Esophagus muscularis mucosa (tissue), 4 donors: ENCODE results near the gene BTNL3. TPM values are rescaled to one million over a fixed set of nuclear protein-coding genes. Genes with fewer than 3 reads are reported as not detected.

Source experiments
- DNase-seq: peaks from one replicate; pipeline ENCODE4 v3.0.0-alpha.2; 2017; ENCODE audit errors: extremely low spot score
- H3K27ac ChIP-seq, 4 donors: fragments of 200-600 bp; sonication (generic); replicated peaks in 1 of 4; 1 replicate in 3 of 4; 2 replicates in 1 of 4; pipeline ENCODE4 v1.5.1; 2016 to 2019; ENCODE audit warnings: mild to moderate bottlenecking in 1 of 4
- H3K27me3 ChIP-seq, 4 donors: fragments of 200-600 bp; sonication (generic); one replicate each; pipeline versions ENCODE4 v1.5.1 to v1.6.0; 2016 to 2019
- H3K36me3 ChIP-seq, 4 donors: fragments of 200-600 bp; sonication (generic); one replicate each; pipeline ENCODE4 v1.5.1; 2016 to 2019
- H3K4me1 ChIP-seq, 4 donors: fragments of 200-600 bp; sonication (generic); one replicate each; pipeline ENCODE4 v1.5.1; 2016 to 2019
- H3K4me3 ChIP-seq, 4 donors: fragments of 200-600 bp; sonication (generic); 1 replicate in 2 of 4; 2 replicates in 2 of 4; pipeline ENCODE4 v1.5.1; 2016 to 2019; ENCODE audit warnings: mild to moderate bottlenecking in 4 of 4, moderate library complexity in 1 of 4
- H3K9me3 ChIP-seq, 4 donors: fragments of 200-600 bp; sonication (generic); 1 replicate in 3 of 4; 2 replicates in 1 of 4; pipeline ENCODE4 v1.5.1; 2016 to 2019
- EP300 ChIP-seq: sonication (generic); formaldehyde crosslinking; IDR thresholded peaks from one replicate; pipeline ENCODE4 v1.6.1; 2017; ENCODE audit warnings: antibody characterized with exemption
- POLR2A ChIP-seq: fragments of 450-650 bp; IDR thresholded peaks from one replicate; pipeline ENCODE4 v1.6.1; 2017; ENCODE audit warnings: antibody characterized with exemption, moderate library complexity, mild to moderate bottlenecking, low read depth
- POLR2AphosphoS5 ChIP-seq, 2 donors: sonication (generic); formaldehyde crosslinking; IDR thresholded peaks; one replicate each; pipeline ENCODE4 v1.6.1; 2017; ENCODE audit warnings: antibody characterized with exemption in 2 of 2
- WGBS: methylation state at CpG from one replicate; pipeline ENCODE4 v1.1.5; 2018; 5-methylcytosine and 5-hydroxymethylcytosine counted together
- intact Hi-C: fragments of 100-400 bp; cut with DNase I; formaldehyde crosslinking; loops from one replicate; pipeline ENCODE4 v1.15.1; 2023
- small RNA-seq, 3 donors: library from RNA; depleted of rRNA; stranded (forward); fragments of <200 nt; gene quantifications; one replicate each; pipeline ENCODE3, GENCODE V24; 2016
- total RNA-seq, 4 donors: library from RNA; depleted of rRNA; stranded (reverse); fragments of >200 nt; gene quantifications; one replicate each; pipeline versions ENCODE4 v1.1.0 to v1.2.1, GENCODE V29; 2016
- TF ChIP-seq, protein P1 (sequence below), 3 experiments: fragments of 200-600 bp in 2 of 3; fragments of 450-650 bp in 1 of 3; sonication (generic) in 2 of 3; IDR thresholded peaks; one replicate each; pipeline ENCODE4 v1.5.1; 2017 to 2019; ENCODE audit warnings: antibody characterized with exemption in 3 of 3, mild to moderate bottlenecking in 2 of 3, moderate library complexity in 1 of 3

The BTNL3 gene
- total RNA-seq, 4 donors from 2014 or later = 0.13 TPM; not detected in 3

DNA sequence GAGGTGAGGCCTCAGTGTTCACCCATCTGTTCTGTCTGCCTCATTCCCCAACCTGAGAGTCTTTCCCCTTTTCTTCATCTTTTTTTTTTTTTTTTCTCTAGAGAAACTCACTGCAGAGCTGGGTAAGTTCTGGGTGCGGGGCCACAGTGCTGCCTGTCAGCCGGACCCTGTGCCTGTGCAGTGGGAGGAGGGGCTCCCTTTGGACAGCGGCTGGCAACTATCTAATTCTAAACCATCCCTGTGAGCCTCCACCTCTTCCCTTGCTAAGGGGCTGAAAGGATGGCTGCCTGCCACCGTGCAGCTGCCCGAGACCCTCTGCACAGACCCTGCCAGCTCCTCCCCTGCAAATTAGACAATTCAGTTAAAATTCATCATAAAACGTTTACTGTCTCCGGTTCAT, 65.5 kb downstream of the BTNL3 start:
- Histone ChIP-seq H3K27ac (peak overlapping the region in 1 of 4 donors; percentile 43), H3K36me3 (peaks cover 0 to 10% (median 0%) of the 10 kb centered on the region in 4 donors), H3K27me3 (peaks cover 3 to 99% (median 52%) of the 10 kb centered on the region in 4 donors), H3K9me3 (no peaks in the 10 kb centered on the region), H3K4me1 (peaks cover 21 to 28% (median 24%) of the 10 kb centered on the region in 4 donors), H3K4me3 (peak overlapping the region; percentile 54 to 68 (median 59))
- TF ChIP-seq POLR2AphosphoS5 (IDR thresholded peaks at IDR 0.05) = no peak
- no peak for TF ChIP-seq POLR2A
- TF ChIP-seq, protein P1, sequence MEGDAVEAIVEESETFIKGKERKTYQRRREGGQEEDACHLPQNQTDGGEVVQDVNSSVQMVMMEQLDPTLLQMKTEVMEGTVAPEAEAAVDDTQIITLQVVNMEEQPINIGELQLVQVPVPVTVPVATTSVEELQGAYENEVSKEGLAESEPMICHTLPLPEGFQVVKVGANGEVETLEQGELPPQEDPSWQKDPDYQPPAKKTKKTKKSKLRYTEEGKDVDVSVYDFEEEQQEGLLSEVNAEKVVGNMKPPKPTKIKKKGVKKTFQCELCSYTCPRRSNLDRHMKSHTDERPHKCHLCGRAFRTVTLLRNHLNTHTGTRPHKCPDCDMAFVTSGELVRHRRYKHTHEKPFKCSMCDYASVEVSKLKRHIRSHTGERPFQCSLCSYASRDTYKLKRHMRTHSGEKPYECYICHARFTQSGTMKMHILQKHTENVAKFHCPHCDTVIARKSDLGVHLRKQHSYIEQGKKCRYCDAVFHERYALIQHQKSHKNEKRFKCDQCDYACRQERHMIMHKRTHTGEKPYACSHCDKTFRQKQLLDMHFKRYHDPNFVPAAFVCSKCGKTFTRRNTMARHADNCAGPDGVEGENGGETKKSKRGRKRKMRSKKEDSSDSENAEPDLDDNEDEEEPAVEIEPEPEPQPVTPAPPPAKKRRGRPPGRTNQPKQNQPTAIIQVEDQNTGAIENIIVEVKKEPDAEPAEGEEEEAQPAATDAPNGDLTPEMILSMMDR (IDR thresholded peaks at IDR 0.05) = no peak
- TF ChIP-seq EP300 = no peak
- WGBS = 18% methylated on average over 7 of the region's 7 CpGs
- DNase-seq = no peak
- intact Hi-C loops = loop anchor here (5.0 kb wide), 1 partner anchor 192 kb away; the partner anchor contains the start of gene ZFP62

DNA sequence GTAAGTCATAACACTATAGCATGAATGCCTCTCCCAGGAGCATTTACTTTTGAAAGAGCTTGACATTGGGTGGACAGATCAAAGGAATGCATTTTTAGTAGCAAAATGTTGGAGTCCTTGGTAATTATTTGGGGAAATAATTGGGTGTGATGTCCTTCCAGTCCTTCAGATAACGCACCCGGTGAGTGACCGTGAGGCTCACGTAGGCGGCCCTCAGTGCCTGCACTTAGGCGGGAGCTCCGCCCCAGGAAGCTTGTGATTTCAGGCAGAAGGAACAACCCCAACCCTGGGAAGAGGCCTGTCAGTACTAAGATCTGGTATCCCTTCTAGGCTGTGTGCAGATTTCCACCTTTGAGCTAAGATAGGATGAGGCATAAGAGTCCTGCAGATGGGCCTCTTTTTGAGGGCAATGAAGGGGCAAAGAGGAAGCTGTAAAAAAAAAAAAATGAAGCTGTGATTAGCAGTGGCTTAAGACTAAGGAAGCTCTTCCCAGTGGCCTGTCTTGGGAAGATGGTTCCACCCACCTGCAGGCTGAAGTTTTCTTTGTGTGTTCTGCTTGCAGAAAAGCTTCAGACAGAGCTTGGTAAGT, 66.3 kb downstream of the BTNL3 start:
- Histone ChIP-seq H3K4me1 (peaks cover 21 to 33% (median 29%) of the 10 kb centered on the region in 4 donors), H3K4me3 (no peak overlapping the region), H3K27me3 (peaks cover 3 to 99% (median 56%) of the 10 kb centered on the region in 4 donors), H3K27ac (no peak overlapping the region), H3K36me3 (peaks cover 0 to 14% (median 0%) of the 10 kb centered on the region in 4 donors), H3K9me3 (no peaks in the 10 kb centered on the region)
- intact Hi-C loops = loop anchor here (5.0 kb wide), 1 partner anchor 193 kb away; the partner anchor contains the start of gene ZFP62
- TF ChIP-seq EP300 (no peak), POLR2AphosphoS5 (IDR thresholded peaks at IDR 0.05) (no peak), POLR2A (no peak)
- TF ChIP-seq, protein P1 (IDR thresholded peaks at IDR 0.05) = no peak
- no CpG with 5 or more reads among the region's 7 CpGs for WGBS
- peak; percentile 37 for DNase-seq

Small RNA genes lying within 50 kb of the gene (small RNA-seq; reads per million reads assigned to genes)
- gene MIR8089 = 0 reads per million in 3 donors
- 0 reads per million in 3 donors for gene RNU6-1036P
- 0 reads per million in 3 donors for gene RPS29P12

Other genes starting within 250 kb of the BTNL3 start
- not detected for gene OR2Y1, start 248.8 kb upstream of the BTNL3 start, total RNA-seq
- 100 to 1,000 TPM; 132 to 205 (median 190) TPM for gene MGAT1, start 186.0 kb upstream of the BTNL3 start, total RNA-seq
- 10 to 100 TPM; 17.7 to 22.8 (median 20.5) TPM for gene ZFP62, start 127.6 kb upstream of the BTNL3 start, total RNA-seq
- under 1 TPM in 3 of 4 donors, not detected in 1; 0.17 to 0.58 (median 0.34) TPM for gene BTNL8, start 89.7 kb upstream of the BTNL3 start, total RNA-seq
- gene BTNL9, start 51.4 kb downstream of the BTNL3 start, total RNA-seq = 10 to 100 TPM in 2 of 4 donors, 1 to 10 TPM in 2; 9.1 to 30.6 (median 15.0) TPM
- not detected for gene OR2V1, start 142.3 kb downstream of the BTNL3 start, total RNA-seq
- not detected for gene OR2V2, start 158.7 kb downstream of the BTNL3 start, total RNA-seq
- 1 to 10 TPM; 2.1 to 5.8 (median 3.4) TPM for gene TRIM7, start 216.3 kb downstream of the BTNL3 start, total RNA-seq
- gene TRIM41, start 234.4 kb downstream of the BTNL3 start, total RNA-seq = 10 to 100 TPM in 3 of 4 donors, 1 to 10 TPM in 1; 9.8 to 22.4 (median 18.2) TPM